GM08714 (cell line): ENCODE results near the gene LIPC.

Experiments
- H3K4me3 ChIP-seq: fragments of 200-500 bp; sonication (Bioruptor generic); 2 replicates; pipeline ENCODE4 v1.5.1; 2014; ENCODE audit warnings: mild to moderate bottlenecking, low read length, inconsistent platforms
- ZNF274 ChIP-seq: IDR thresholded peaks from 2 replicates; pipeline ENCODE4 v1.6.1; 2012; ENCODE audit warnings: mild to moderate bottlenecking, low read depth, low read length

Gene LIPC

DNA sequence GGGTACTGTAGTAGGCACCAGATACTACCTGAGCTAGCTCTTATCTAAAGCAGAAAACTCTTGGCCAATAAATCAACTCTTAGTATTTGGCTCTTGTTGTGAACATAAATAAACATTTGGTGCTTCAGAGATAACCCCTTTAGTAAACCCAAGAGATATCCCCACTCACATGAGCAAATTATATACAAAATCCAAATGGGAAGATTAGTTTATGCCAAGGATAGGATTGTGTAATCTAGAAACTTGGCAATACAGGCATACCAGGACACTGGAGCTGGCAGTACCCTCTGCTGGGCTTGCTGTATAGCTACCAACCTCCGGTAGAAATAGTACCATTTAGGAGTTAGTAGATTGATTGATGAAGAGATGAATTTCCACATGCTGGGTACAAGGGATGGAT is 127.0 kb downstream of the LIPC start:
- TF ChIP-seq ZNF274, result no peak
- H3K4me3 ChIP-seq, result no peak overlapping the region

GRCh38 chr15:58559904-58560588 is 128.3 kb downstream of the LIPC start:
- no peak for TF ChIP-seq ZNF274
- no peak overlapping the region for H3K4me3 ChIP-seq

DNA sequence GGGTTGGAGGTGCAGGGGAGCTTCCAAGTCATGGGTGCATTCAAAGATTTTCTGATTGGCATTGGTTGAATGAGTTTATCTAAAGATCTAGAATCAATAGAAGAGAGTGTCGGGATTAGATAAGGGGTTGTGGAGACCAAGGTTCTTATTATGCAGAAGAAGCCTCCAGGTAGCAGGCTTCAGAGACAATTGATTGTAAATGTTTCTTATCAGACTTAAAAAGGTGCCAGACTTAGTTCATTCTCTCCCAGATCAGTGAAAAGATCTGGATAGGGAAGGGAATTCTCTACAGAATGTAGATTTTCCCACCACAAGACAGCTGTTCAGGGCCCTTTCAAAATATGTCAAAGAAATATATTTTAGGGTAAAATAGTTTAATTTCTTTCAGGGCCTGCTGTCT is 129.5 kb downstream of the LIPC start:
- no peak overlapping the region for H3K4me3 ChIP-seq
- TF ChIP-seq ZNF274, result no peak

DNA sequence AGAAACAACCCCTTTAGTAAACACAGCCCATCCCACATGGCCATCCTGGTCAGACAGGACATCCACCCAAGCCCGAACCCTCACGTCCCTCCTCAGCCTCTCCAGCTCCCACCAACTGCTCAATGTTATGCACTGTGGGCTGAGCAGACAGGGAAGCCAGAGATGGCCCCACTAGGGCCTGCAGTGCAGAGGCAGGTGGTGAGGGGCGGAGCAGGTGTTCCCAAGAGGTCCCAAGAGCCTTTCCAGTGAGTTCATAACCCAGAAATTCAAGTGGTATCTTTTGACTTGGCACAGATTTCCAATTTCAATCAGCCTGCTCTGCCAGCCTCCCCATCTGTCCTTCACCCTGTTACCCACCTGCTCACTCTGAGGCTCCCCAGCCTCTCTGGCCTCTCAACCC is 130.3 kb downstream of the LIPC start:
- TF ChIP-seq ZNF274, result no peak

GRCh38 chr15:58564981-58565380 is 133.2 kb downstream of the LIPC start:
- TF ChIP-seq ZNF274, result no peak
- H3K4me3 ChIP-seq, result no peak overlapping the region

More for the DNA sequence above, 130.3 kb downstream of the LIPC start:
- no peak overlapping the region for H3K4me3 ChIP-seq

GRCh38 chr15:58565619-58566018 is 133.8 kb downstream of the LIPC start:
- H3K4me3 ChIP-seq, result no peak overlapping the region
- TF ChIP-seq ZNF274, result no peak

GRCh38 chr15:58566029-58566428 is 134.2 kb downstream of the LIPC start:
- H3K4me3 ChIP-seq, result no peak overlapping the region
- TF ChIP-seq ZNF274, result no peak

DNA sequence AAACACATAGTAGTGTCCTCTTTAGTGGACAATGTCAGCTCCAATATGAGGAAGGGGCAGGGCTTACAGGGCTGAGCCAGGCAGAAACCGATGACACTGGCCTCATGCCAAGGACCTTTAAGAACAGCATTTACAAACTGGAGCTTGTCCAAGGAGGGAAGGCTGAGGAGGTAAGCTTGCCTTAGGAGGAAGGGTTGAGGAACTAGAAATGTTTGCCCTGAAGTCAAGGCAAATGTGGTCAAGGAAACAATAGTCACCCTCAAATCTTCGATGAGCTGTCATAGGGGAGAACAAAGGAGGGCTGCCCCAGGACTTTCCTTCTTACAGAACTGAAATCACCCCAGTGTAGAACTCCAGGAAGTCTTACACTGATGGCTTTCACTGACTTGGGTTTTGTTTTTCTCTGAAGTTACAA is 136.4 kb downstream of the LIPC start:
- no peak for TF ChIP-seq ZNF274
- no peak overlapping the region for H3K4me3 ChIP-seq

- H3K4me3 ChIP-seq, result no peak overlapping the region
- TF ChIP-seq ZNF274, result no peak
These were observed 137.7 kb downstream of the LIPC start for GRCh38 chr15:58569455-58569854.

- no peak overlapping the region for H3K4me3 ChIP-seq
- TF ChIP-seq ZNF274, result no peak
These were observed 139.7 kb downstream of the LIPC start for GRCh38 chr15:58571491-58571890.

- no peak for TF ChIP-seq ZNF274
- H3K4me3 ChIP-seq, result no peak overlapping the region
These were observed 140.7 kb downstream of the LIPC start for GRCh38 chr15:58572521-58572920.

GRCh38 chr15:58573270-58573669 is 141.5 kb downstream of the LIPC start:
- TF ChIP-seq ZNF274, result no peak

GRCh38 chr15:58574631-58575030 is 142.8 kb downstream of the LIPC start:
- H3K4me3 ChIP-seq, result no peak overlapping the region
- TF ChIP-seq ZNF274, result no peak

More at GRCh38 chr15:58573270-58573669, 141.5 kb downstream of the LIPC start:
- no peak overlapping the region for H3K4me3 ChIP-seq

DNA sequence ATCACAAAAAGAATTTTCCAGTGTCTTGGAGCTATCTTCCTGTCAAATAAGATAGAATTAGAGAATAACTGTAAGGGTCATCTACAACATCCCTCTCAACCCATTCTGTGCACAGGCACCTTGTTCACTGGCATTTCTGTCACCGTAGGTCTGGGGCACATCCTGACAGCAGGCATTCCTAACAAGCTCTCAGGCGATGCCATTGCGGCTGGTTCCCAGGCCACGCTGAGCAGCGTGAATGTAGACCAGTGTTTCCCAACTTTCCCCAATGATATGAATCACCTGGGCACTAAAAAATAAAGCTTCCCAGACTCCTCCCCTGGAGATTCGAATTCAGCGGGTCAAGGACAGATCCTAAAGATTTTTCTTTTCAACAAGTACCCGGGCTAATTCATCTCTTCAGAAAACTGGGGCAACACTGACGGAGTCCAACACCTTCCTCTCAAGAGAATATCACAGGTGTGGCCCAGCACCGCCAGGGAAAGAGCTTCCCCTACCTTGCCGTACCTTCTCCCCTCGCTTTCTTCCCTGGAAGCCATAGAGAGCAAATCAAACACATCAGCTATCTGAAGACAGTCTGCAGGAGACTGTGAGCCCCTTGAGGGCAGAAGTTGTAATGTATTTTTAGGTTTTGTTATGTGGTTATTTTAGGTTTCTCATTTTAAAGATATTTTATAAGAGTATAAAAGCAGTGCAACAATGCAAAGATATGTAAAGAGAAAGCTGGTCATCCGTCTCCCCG is 143.4 kb downstream of the LIPC start:
- no peak overlapping the region for H3K4me3 ChIP-seq
- no peak for TF ChIP-seq ZNF274

DNA sequence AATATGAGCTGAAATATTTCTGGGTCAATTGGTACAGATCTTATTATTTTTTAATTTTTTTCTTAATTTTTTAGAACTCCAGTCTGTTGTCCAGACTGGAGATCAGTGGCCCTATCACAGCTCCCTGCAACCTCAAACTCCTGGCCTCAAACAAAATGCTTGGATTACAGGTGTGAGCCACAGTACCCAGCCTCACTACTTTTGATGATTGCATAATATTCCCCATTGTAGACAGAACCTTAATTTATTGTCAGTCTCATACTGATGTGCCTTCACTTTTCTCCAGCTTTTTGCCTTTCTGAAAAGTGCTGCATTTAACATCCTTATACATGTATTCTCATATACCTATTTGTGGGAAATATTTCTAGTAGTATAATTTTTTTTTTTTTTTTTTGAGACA is 144.9 kb downstream of the LIPC start:
- no peak for TF ChIP-seq ZNF274
- H3K4me3 ChIP-seq, result no peak overlapping the region
